Measurements from ENCODE around the gene PHLDB2.

The PHLDB2 gene

DNA sequence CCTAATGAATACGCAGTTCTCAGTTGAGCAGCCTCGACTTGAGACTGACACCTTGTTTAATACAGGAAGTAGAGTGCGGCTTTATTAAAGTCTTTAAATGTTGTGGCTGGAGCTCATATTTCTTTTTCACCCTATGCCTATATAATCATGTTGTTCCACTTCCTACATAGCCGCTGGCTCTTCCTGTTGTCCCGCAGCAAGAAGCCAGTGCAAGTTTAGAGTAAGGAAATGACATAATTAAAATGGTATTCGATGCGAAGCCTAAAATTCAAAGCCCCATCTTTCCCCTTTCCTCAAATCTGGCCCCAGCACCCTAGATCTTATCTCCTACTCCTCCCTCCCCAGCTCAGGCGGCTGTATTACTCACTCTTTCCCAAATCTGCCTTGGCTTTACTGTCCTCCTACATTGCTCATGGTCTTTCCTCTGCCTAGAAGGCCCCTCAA, 7.5 kb upstream of the PHLDB2 start:
- Histone ChIP-seq H3K27me3 (ENCODE audit: control insufficient read depth, insufficient read depth, low read length) (no peaks in the 10 kb centered on the region), H3K27ac (ENCODE audit: low read length) (no peak overlapping the region), H3K36me3 (ENCODE audit: control insufficient read depth, low read depth, low read length) (no peaks in the 10 kb centered on the region), H3K9me3 (ENCODE audit: control insufficient read depth, low read depth, low read length) (no peaks in the 10 kb centered on the region), H3K4me3 (ENCODE audit: low read length) (no peak overlapping the region), H3K9ac (ENCODE audit: low read length) (no peak overlapping the region), H3K4me1 (ENCODE audit: control insufficient read depth, low read depth, low read length) (peaks cover 6% of the 10 kb centered on the region)

GRCh38 chr3:111852540-111852939, 6.5 kb upstream of the PHLDB2 start:
- no peaks in the 10 kb centered on the region for H3K9me3 ChIP-seq (ENCODE audit: control insufficient read depth, low read depth, low read length)
- no peak overlapping the region for H3K9ac ChIP-seq (ENCODE audit: low read length)
- H3K27me3 ChIP-seq (ENCODE audit: control insufficient read depth, insufficient read depth, low read length): peaks cover 6% of the 10 kb centered on the region
- H3K4me1 ChIP-seq (ENCODE audit: control insufficient read depth, low read depth, low read length): peaks cover 6% of the 10 kb centered on the region
- H3K36me3 ChIP-seq (ENCODE audit: control insufficient read depth, low read depth, low read length): no peaks in the 10 kb centered on the region
- no peak overlapping the region for H3K4me3 ChIP-seq (ENCODE audit: low read length)
- no peak overlapping the region for H3K27ac ChIP-seq (ENCODE audit: low read length)

DNA sequence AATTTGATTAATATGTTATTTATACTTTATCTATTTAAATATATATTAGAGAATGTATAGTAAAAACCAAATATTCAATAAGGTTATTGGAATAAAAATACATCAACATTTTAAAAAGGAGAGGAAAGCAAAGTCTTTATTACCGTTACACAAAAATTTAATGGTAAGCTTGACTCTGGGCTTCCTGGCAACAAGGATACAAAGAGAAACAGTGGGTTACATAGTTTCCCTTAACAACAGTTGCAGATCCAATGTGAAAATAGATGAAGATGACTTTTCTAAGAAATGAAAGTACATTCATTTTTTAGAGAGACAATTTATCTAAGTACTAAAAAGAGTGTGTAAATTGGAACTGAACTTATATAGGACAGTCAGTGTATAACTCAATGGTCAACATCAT, 6.0 kb upstream of the PHLDB2 start:
- Histone ChIP-seq H3K4me3 (ENCODE audit: low read length) (no peak overlapping the region), H3K27me3 (ENCODE audit: control insufficient read depth, insufficient read depth, low read length) (peaks cover 7% of the 10 kb centered on the region), H3K4me1 (ENCODE audit: control insufficient read depth, low read depth, low read length) (peaks cover 6% of the 10 kb centered on the region), H3K9ac (ENCODE audit: low read length) (no peak overlapping the region), H3K9me3 (ENCODE audit: control insufficient read depth, low read depth, low read length) (no peaks in the 10 kb centered on the region), H3K27ac (ENCODE audit: low read length) (no peak overlapping the region), H3K36me3 (ENCODE audit: control insufficient read depth, low read depth, low read length) (no peaks in the 10 kb centered on the region)

GRCh38 chr3:111854990-111855389, 4.1 kb upstream of the PHLDB2 start:
- no peaks in the 10 kb centered on the region for H3K36me3 ChIP-seq (ENCODE audit: control insufficient read depth, low read depth, low read length)
- H3K27me3 ChIP-seq (ENCODE audit: control insufficient read depth, insufficient read depth, low read length): peaks cover 14% of the 10 kb centered on the region
- H3K9me3 ChIP-seq (ENCODE audit: control insufficient read depth, low read depth, low read length): no peaks in the 10 kb centered on the region
- H3K4me3 ChIP-seq (ENCODE audit: low read length): no peak overlapping the region
- no peak overlapping the region for H3K27ac ChIP-seq (ENCODE audit: low read length)
- peaks cover 11% of the 10 kb centered on the region for H3K4me1 ChIP-seq (ENCODE audit: control insufficient read depth, low read depth, low read length)
- H3K9ac ChIP-seq (ENCODE audit: low read length): no peak overlapping the region

GRCh38 chr3:111856501-111856900, 2.6 kb upstream of the PHLDB2 start:
- no peak overlapping the region for H3K4me3 ChIP-seq (ENCODE audit: low read length)
- H3K27me3 ChIP-seq (ENCODE audit: control insufficient read depth, insufficient read depth, low read length): peaks cover 19% of the 10 kb centered on the region

GRCh38 chr3:111857474-111857873, 1.6 kb upstream of the PHLDB2 start:
- Histone ChIP-seq H3K27me3 (ENCODE audit: control insufficient read depth, insufficient read depth, low read length) (peaks cover 29% of the 10 kb centered on the region), H3K27ac (ENCODE audit: low read length) (no peak overlapping the region), H3K9ac (ENCODE audit: low read length) (no peak overlapping the region), H3K4me1 (ENCODE audit: control insufficient read depth, low read depth, low read length) (peaks cover 30% of the 10 kb centered on the region), H3K9me3 (ENCODE audit: control insufficient read depth, low read depth, low read length) (no peaks in the 10 kb centered on the region), H3K4me3 (ENCODE audit: low read length) (no peak overlapping the region), H3K36me3 (ENCODE audit: control insufficient read depth, low read depth, low read length) (no peaks in the 10 kb centered on the region)

More at GRCh38 chr3:111856501-111856900, 2.6 kb upstream of the PHLDB2 start:
- Histone ChIP-seq H3K36me3 (ENCODE audit: control insufficient read depth, low read depth, low read length) (no peaks in the 10 kb centered on the region), H3K9me3 (ENCODE audit: control insufficient read depth, low read depth, low read length) (no peaks in the 10 kb centered on the region), H3K9ac (ENCODE audit: low read length) (no peak overlapping the region), H3K4me1 (ENCODE audit: control insufficient read depth, low read depth, low read length) (peaks cover 20% of the 10 kb centered on the region), H3K27ac (ENCODE audit: low read length) (no peak overlapping the region)

- Histone ChIP-seq H3K4me1 (ENCODE audit: control insufficient read depth, low read depth, low read length) (peaks cover 41% of the 10 kb centered on the region), H3K27ac (ENCODE audit: low read length) (no peak overlapping the region), H3K9me3 (ENCODE audit: control insufficient read depth, low read depth, low read length) (no peaks in the 10 kb centered on the region), H3K27me3 (ENCODE audit: control insufficient read depth, insufficient read depth, low read length) (peaks cover 36% of the 10 kb centered on the region), H3K9ac (ENCODE audit: low read length) (peak overlapping the region; percentile 69), H3K4me3 (ENCODE audit: low read length) (peak overlapping the region; percentile 79), H3K36me3 (ENCODE audit: control insufficient read depth, low read depth, low read length) (no peaks in the 10 kb centered on the region)
Measured at GRCh38 chr3:111858642-111859041, 423 bp upstream of the PHLDB2 start.

GRCh38 chr3:111859974-111860859, 1.2 kb downstream of the PHLDB2 start:
- Histone ChIP-seq H3K36me3 (ENCODE audit: control insufficient read depth, low read depth, low read length) (no peaks in the 10 kb centered on the region), H3K9me3 (ENCODE audit: control insufficient read depth, low read depth, low read length) (no peaks in the 10 kb centered on the region), H3K4me1 (ENCODE audit: control insufficient read depth, low read depth, low read length) (peaks cover 50% of the 10 kb centered on the region), H3K9ac (ENCODE audit: low read length) (peak overlapping the region; percentile 69), H3K4me3 (ENCODE audit: low read length) (peak overlapping the region; percentile 79), H3K27me3 (ENCODE audit: control insufficient read depth, insufficient read depth, low read length) (peaks cover 36% of the 10 kb centered on the region), H3K27ac (ENCODE audit: low read length) (peak overlapping the region; percentile 44)

DNA sequence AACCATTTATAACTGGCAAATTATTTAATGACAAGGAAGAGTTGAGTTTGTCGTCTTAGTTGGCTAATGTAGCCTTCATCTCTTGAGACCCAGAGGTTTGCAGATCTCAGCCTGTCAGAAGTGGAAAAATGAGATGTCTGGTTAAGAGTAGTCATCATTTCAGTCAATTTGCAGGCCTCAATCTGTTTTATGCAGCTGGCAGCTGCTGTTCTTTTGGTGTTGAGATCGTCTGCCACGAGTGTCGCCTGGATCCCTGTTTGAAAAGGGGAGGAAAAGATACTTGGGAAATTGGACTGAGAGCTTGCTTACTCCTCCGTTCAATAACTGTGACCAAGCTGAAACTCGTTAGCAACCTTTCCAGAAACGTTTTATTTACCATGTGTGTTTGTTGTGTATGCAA, 2.3 kb downstream of the PHLDB2 start:
- Histone ChIP-seq H3K9me3 (ENCODE audit: control insufficient read depth, low read depth, low read length) (no peaks in the 10 kb centered on the region), H3K4me3 (ENCODE audit: low read length) (peak overlapping the region; percentile 79), H3K4me1 (ENCODE audit: control insufficient read depth, low read depth, low read length) (peaks cover 54% of the 10 kb centered on the region), H3K36me3 (ENCODE audit: control insufficient read depth, low read depth, low read length) (no peaks in the 10 kb centered on the region), H3K27me3 (ENCODE audit: control insufficient read depth, insufficient read depth, low read length) (peaks cover 36% of the 10 kb centered on the region), H3K9ac (ENCODE audit: low read length) (peak overlapping the region; percentile 59), H3K27ac (ENCODE audit: low read length) (no peak overlapping the region)

- no peak overlapping the region for H3K9ac ChIP-seq (ENCODE audit: low read length)
- peak overlapping the region; percentile 34 for H3K4me3 ChIP-seq (ENCODE audit: low read length)
- H3K4me1 ChIP-seq (ENCODE audit: control insufficient read depth, low read depth, low read length): peaks cover 59% of the 10 kb centered on the region
- peaks cover 31% of the 10 kb centered on the region for H3K27me3 ChIP-seq (ENCODE audit: control insufficient read depth, insufficient read depth, low read length)
- H3K27ac ChIP-seq (ENCODE audit: low read length): no peak overlapping the region
- H3K36me3 ChIP-seq (ENCODE audit: control insufficient read depth, low read depth, low read length): no peaks in the 10 kb centered on the region
- no peaks in the 10 kb centered on the region for H3K9me3 ChIP-seq (ENCODE audit: control insufficient read depth, low read depth, low read length)
Measured at GRCh38 chr3:111862415-111862814, 3.4 kb downstream of the PHLDB2 start.

- no peaks in the 10 kb centered on the region for H3K9me3 ChIP-seq (ENCODE audit: control insufficient read depth, low read depth, low read length)
- H3K27ac ChIP-seq (ENCODE audit: low read length): no peak overlapping the region
- peaks cover 59% of the 10 kb centered on the region for H3K4me1 ChIP-seq (ENCODE audit: control insufficient read depth, low read depth, low read length)
- peaks cover 29% of the 10 kb centered on the region for H3K27me3 ChIP-seq (ENCODE audit: control insufficient read depth, insufficient read depth, low read length)
- H3K4me3 ChIP-seq (ENCODE audit: low read length): no peak overlapping the region
- no peak overlapping the region for H3K9ac ChIP-seq (ENCODE audit: low read length)
- H3K36me3 ChIP-seq (ENCODE audit: control insufficient read depth, low read depth, low read length): no peaks in the 10 kb centered on the region
Measured at GRCh38 chr3:111862974-111863373, 3.9 kb downstream of the PHLDB2 start.
